IPS DF 19.7 (cell line): ENCODE results near the gene TRIM17.
"Not testable (repeated sequence)": the region's sequence is repeated elsewhere in the genome, so short reads cannot be mapped to it uniquely, and the experiment has no call there.

Experiments
- DNase-seq: peaks from one replicate; pipeline ENCODE4 v3.0.0-alpha.2; 2013; ENCODE audit warnings: low read depth, low spot score

The TRIM17 gene

GRCh38 chr1:228450200-228450599, 33.5 kb upstream of the TRIM17 start:
- DNase-seq = no peak

- DNase-seq = no peak
Observed at GRCh38 chr1:228448372-228448771, 31.7 kb upstream of the TRIM17 start.

GRCh38 chr1:228446852-228447251, 30.2 kb upstream of the TRIM17 start:
- no peak for DNase-seq

- DNase-seq = no peak
Observed at GRCh38 chr1:228445843-228446650, 29.4 kb upstream of the TRIM17 start.

- DNase-seq = no peak
Observed at GRCh38 chr1:228445490-228445842, 28.8 kb upstream of the TRIM17 start.

- no peak for DNase-seq
Observed at GRCh38 chr1:228443395-228443794, 26.7 kb upstream of the TRIM17 start.

GRCh38 chr1:228440761-228441500, 24.3 kb upstream of the TRIM17 start:
- no peak for DNase-seq

- no peak for DNase-seq
Observed at GRCh38 chr1:228438266-228438665, 21.6 kb upstream of the TRIM17 start.

- no peak for DNase-seq
Observed at GRCh38 chr1:228437424-228437962, 20.8 kb upstream of the TRIM17 start.

GRCh38 chr1:228434689-228435088, 18.0 kb upstream of the TRIM17 start:
- DNase-seq = no peak

GRCh38 chr1:228433337-228434053, 16.8 kb upstream of the TRIM17 start:
- DNase-seq = not testable (repeated sequence)

GRCh38 chr1:228430243-228430642, 13.6 kb upstream of the TRIM17 start:
- DNase-seq = no peak

- DNase-seq = no peak
Observed at GRCh38 chr1:228429698-228430097, 13.0 kb upstream of the TRIM17 start.

- DNase-seq = no peak
Observed at GRCh38 chr1:228429007-228429406, 12.3 kb upstream of the TRIM17 start.

- no peak for DNase-seq
Observed at GRCh38 chr1:228428412-228428811, 11.8 kb upstream of the TRIM17 start.

GRCh38 chr1:228426518-228427175, 10.0 kb upstream of the TRIM17 start:
- DNase-seq = no peak

GRCh38 chr1:228424685-228425660, 8.3 kb upstream of the TRIM17 start:
- no peak for DNase-seq

- DNase-seq = no peak
Observed at GRCh38 chr1:228423404-228424053, 6.9 kb upstream of the TRIM17 start.

GRCh38 chr1:228420968-228421826, 4.5 kb upstream of the TRIM17 start:
- no peak for DNase-seq
